Fibroblast of pulmonary artery (primary cell): ENCODE data around the gene SERPINA1.
A peak's percentile ranks its signal among the peaks of the same experiment; 100 is the strongest.
"Not testable (repeated sequence)": the region's sequence is repeated elsewhere in the genome, so short reads cannot be mapped to it uniquely, and the experiment has no call there.

Experiments used
- DNase-seq: peaks from one replicate; pipeline ENCODE4 v3.0.0-alpha.2; 2010; ENCODE audit warnings: low read depth
- H3K4me3 ChIP-seq: replicated peaks from 2 replicates; pipeline ENCODE4 v1.5.1; 2011; ENCODE audit warnings: low read depth, mild to moderate bottlenecking, control low read depth, low read length, moderate library complexity
- CTCF ChIP-seq: IDR thresholded peaks from 2 replicates; pipeline ENCODE4 v1.5.1; 2011; ENCODE audit warnings: mild to moderate bottlenecking, control low read depth, low read length, inconsistent platforms; ENCODE audit errors: missing control alignments

SERPINA1 gene

GRCh38 chr14:94375552-94376107 lies 12.8 kb downstream of the SERPINA1 start:
- no peak for DNase-seq
- H3K4me3 ChIP-seq, result no peak overlapping the region
- TF ChIP-seq CTCF, result no peak

DNA sequence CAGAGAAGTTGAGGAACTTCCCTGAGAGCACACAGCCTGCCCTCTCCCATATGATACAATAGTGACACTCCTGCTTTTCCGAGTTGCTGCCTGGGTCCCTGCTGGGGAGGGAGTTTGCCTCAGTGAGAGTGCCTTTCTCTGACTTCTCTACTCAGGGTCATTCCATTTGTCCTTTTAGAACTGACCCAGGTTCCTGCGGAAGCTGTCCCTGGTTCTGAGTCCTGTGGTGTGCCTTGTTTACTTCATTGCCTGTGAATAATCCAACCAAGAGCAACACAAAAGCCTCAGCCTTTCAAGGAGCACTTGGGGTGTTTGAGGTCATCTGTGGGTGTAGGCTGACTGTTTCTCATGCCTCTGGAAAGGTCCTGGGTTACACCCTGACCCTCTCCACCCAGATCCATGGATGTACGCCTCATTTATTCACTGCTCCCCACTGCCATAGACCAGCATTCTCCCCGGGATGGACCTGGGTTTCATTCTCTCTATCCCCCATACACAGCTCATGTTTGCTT lies 13.6 kb downstream of the SERPINA1 start:
- DNase-seq, result no peak
- no peak for TF ChIP-seq CTCF
- H3K4me3 ChIP-seq, result no peak overlapping the region

- no peak for TF ChIP-seq CTCF
- no peak overlapping the region for H3K4me3 ChIP-seq
- no peak for DNase-seq
Observed at GRCh38 chr14:94374116-94374515, 14.3 kb downstream of the SERPINA1 start.

DNA sequence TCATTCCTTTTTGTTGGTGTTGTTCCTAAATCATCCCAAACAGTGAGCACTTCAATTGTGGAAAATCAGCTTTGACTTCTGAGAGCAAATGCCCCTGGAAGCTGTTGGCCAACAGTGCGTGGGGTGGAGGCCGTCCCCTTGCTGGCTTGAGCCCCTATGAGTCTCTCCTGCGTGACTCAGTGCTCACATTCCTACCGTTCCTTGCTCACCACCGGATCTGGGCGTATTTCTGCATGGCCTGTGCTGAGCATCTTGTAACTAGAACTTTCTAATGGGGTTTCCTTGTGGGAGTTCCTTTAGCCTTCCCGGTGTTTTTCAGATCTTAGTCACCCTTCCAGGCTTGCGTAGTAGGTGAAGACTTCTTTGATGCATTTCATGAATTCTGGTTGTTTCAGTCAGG lies 14.7 kb downstream of the SERPINA1 start:
- DNase-seq, result peak; percentile 98
- no peak for TF ChIP-seq CTCF
- no peak overlapping the region for H3K4me3 ChIP-seq

DNA sequence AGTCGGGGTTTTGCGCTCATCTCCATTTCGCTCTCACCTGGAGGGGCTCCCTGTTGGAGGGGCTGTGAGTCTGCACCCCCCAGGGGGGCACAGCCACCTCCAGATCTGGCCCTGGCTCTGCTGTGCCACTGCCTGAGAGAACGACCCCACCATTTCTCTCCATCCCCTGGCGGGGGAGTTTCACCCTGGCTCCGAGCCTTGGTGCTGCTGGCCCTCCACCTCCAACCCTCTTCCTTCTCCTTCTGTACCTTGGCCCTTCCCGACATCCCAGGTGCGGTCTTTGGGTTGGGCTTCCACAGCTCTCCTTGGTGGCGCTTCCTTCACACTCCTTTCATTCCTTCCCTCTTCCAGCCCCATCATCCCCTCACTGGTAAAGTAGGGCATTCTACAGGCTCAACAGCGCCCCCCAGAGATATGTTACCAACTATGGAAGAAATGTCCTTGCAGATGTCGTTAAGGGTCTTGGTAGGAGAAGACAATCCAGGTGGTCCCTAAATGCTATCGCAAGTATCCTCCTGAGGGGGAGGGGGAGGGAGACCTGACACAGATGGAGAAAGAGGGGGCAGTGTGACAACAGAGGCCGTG lies 16.3 kb downstream of the SERPINA1 start:
- H3K4me3 ChIP-seq, result no peak overlapping the region
- no peak for DNase-seq
- no peak for TF ChIP-seq CTCF

- no peak overlapping the region for H3K4me3 ChIP-seq
- DNase-seq, result no peak
- no peak for TF ChIP-seq CTCF
Observed at GRCh38 chr14:94370524-94370910, 17.9 kb downstream of the SERPINA1 start.

GRCh38 chr14:94369766-94370523 lies 18.5 kb downstream of the SERPINA1 start:
- not testable (repeated sequence) for DNase-seq, H3K4me3 ChIP-seq
